Measurements from ENCODE around the gene FNDC3B.

FNDC3B gene

DNA sequence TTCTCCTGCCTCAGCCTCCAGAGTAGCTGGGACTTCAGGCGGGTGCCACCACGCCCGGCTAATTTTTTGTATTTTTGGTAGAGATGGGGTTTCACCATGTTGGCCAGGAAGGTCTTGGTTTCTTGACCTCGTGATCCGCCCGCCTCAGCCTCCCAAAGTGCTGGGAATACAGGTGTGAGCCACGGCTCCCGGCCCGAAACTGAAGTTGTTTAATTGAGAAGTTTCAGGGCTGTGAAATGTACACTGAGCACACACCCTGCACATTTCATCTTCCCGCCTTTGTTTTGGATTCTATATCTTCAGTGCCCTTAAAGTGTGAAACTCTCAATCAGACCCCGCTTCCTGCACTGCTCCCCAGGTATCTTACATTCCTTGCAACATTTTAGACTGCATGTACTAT lies 149.1 kb downstream of the FNDC3B start:
- H3K4me3 ChIP-seq (ENCODE audit: low read length), result peak overlapping the region; percentile 20; the same call in 1 of the 2 replicates
- peaks cover 3% of the 10 kb centered on the region; the same call in 1 of the 2 replicates for H3K36me3 ChIP-seq (replicated peaks; ENCODE audit: insufficient read depth, low read length)
- H3K27me3 ChIP-seq (replicated peaks; ENCODE audit: insufficient read depth, low read length), result no peaks in the 10 kb centered on the region
- H4K20me1 ChIP-seq (ENCODE audit: insufficient read depth, low read length), result no peaks in the 10 kb centered on the region
- H3F3A ChIP-seq (ENCODE audit: insufficient read depth, low read length), result peaks cover 32% of the 10 kb centered on the region
- no peak overlapping the region for H2AFZ ChIP-seq (ENCODE audit: low read length)
- peak overlapping the region; percentile 37; the same call in 1 of the 2 replicates for H3K9ac ChIP-seq (ENCODE audit: low read length)
- no peaks in the 10 kb centered on the region for H3K9me3 ChIP-seq (replicated peaks; ENCODE audit: insufficient read depth, low read length)
- no peak for TF ChIP-seq CTCF (IDR thresholded peaks at IDR 0.05; ENCODE audit: low read length)
- TF ChIP-seq EZH2phosphoT487 (IDR thresholded peaks at IDR 0.05; ENCODE audit: low read length), result no peak
- TF ChIP-seq EZH2 (optimal IDR thresholded peaks at IDR 0.05; ENCODE audit: low read depth, low read length), result no peak
- H3K4me2 ChIP-seq (ENCODE audit: low read depth, low read length), result peak overlapping the region; percentile 53
- H3K27ac ChIP-seq (ENCODE audit: low read length), result peak overlapping the region; percentile 70
- H3K9me2 ChIP-seq (replicated peaks; ENCODE audit: insufficient read depth, low read length), result no peaks in the 10 kb centered on the region
- peaks cover 86% of the 10 kb centered on the region for H3K79me2 ChIP-seq (ENCODE audit: low read length)
- peaks cover 42% of the 10 kb centered on the region for H3K4me1 ChIP-seq (ENCODE audit: low read length)
- DNase-seq, result peak; percentile 85

DNA sequence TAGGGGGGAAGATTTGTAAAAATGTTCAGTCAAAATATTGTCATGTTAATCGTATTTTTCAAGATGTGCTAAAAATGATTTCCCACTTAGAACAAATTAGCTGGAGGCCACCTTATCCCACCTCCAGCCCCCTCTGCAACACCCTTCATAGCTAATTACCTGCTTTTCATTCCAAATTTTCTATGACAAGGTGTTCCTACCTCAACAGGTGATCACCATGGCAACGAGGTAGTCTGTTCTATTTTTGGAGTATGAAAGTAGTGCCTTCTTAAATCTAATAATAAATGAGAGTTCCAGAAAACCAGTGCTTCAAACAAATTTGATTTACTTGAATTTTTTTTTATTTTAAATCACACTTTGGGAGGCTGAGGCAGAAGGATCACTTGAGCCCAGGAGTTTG lies 149.8 kb downstream of the FNDC3B start:
- H4K20me1 ChIP-seq (ENCODE audit: insufficient read depth, low read length), result no peaks in the 10 kb centered on the region
- H2AFZ ChIP-seq (ENCODE audit: low read length), result no peak overlapping the region
- H3K9me2 ChIP-seq (replicated peaks; ENCODE audit: insufficient read depth, low read length), result no peaks in the 10 kb centered on the region
- H3K79me2 ChIP-seq (ENCODE audit: low read length), result peaks cover 85% of the 10 kb centered on the region
- peak; percentile 60 for DNase-seq
- no peaks in the 10 kb centered on the region for H3K27me3 ChIP-seq (replicated peaks; ENCODE audit: insufficient read depth, low read length)
- H3K27ac ChIP-seq (ENCODE audit: low read length), result peak overlapping the region; percentile 70; the same call in 1 of the 2 replicates
- peaks cover 35% of the 10 kb centered on the region for H3K4me1 ChIP-seq (ENCODE audit: low read length)
- H3K36me3 ChIP-seq (replicated peaks; ENCODE audit: insufficient read depth, low read length), result peaks cover 3% of the 10 kb centered on the region; the same call in 1 of the 2 replicates
- peaks cover 32% of the 10 kb centered on the region for H3F3A ChIP-seq (ENCODE audit: insufficient read depth, low read length)
- TF ChIP-seq EZH2phosphoT487 (IDR thresholded peaks at IDR 0.05; ENCODE audit: low read length), result no peak
- TF ChIP-seq EZH2 (optimal IDR thresholded peaks at IDR 0.05; ENCODE audit: low read depth, low read length), result no peak
- TF ChIP-seq CTCF (IDR thresholded peaks at IDR 0.05; ENCODE audit: low read length), result no peak
- H3K9me3 ChIP-seq (replicated peaks; ENCODE audit: insufficient read depth, low read length), result no peaks in the 10 kb centered on the region
- H3K4me2 ChIP-seq (ENCODE audit: low read depth, low read length), result peak overlapping the region; percentile 53
- peak overlapping the region; percentile 20; the same call in 1 of the 2 replicates for H3K4me3 ChIP-seq (ENCODE audit: low read length)
- H3K9ac ChIP-seq (ENCODE audit: low read length), result peak overlapping the region; percentile 37; the same call in 1 of the 2 replicates

DNA sequence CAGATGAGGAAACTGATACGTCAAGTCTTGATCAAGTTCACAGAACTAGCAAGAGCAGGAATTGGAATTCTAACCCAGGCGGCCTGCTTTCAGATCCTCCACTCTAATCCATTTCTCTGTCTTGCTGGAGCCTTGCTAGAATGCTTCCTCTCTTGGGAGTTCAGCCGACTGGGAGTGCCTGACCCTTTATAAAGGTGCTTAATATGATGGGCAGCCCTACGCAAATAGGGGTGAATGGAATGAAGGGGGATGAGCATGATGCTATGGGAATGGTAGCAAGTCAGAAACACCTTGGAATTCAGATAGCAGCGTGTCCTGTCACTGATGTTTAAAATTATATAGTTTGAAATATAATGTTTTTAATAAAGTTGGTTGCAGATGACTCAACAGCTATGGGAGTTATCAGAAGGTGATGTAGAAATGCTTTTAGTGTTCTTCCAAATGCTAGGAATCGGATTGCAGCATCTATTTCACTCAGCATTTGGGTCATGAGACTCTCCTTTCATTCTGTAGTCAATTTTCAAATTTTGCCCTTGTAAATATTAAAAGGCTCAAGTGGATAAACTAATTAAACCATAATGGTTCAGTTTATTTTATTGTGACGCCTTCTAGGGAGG lies 150.7 kb downstream of the FNDC3B start:
- TF ChIP-seq EZH2 (optimal IDR thresholded peaks at IDR 0.05; ENCODE audit: low read depth, low read length) (no peak), EZH2phosphoT487 (IDR thresholded peaks at IDR 0.05; ENCODE audit: low read length) (no peak), CTCF (IDR thresholded peaks at IDR 0.05; ENCODE audit: low read length) (no peak)
- Histone ChIP-seq H3K9me3 (replicated peaks; ENCODE audit: insufficient read depth, low read length) (no peaks in the 10 kb centered on the region), H3K4me3 (ENCODE audit: low read length) (no peak overlapping the region), H3K36me3 (replicated peaks; ENCODE audit: insufficient read depth, low read length) (peaks cover 3% of the 10 kb centered on the region; the same call in 1 of the 2 replicates), H3K27ac (ENCODE audit: low read length) (peak overlapping the region; percentile 70; the same call in 1 of the 2 replicates), H3K79me2 (ENCODE audit: low read length) (peaks cover 85% of the 10 kb centered on the region), H3F3A (ENCODE audit: insufficient read depth, low read length) (peaks cover 32% of the 10 kb centered on the region), H3K4me1 (ENCODE audit: low read length) (peaks cover 42% of the 10 kb centered on the region), H2AFZ (ENCODE audit: low read length) (no peak overlapping the region), H3K4me2 (ENCODE audit: low read depth, low read length) (no peak overlapping the region), H3K9ac (ENCODE audit: low read length) (no peak overlapping the region), H3K27me3 (replicated peaks; ENCODE audit: insufficient read depth, low read length) (no peaks in the 10 kb centered on the region), H3K9me2 (replicated peaks; ENCODE audit: insufficient read depth, low read length) (no peaks in the 10 kb centered on the region), H4K20me1 (ENCODE audit: insufficient read depth, low read length) (no peaks in the 10 kb centered on the region)
- DNase-seq, result no peak
